GM19240 (cell line): ENCODE data around the gene RGS17.

Source experiments
- DNase-seq: peaks from one replicate; pipeline ENCODE4 v3.0.0; 2011; ENCODE audit warnings: low spot score; ENCODE audit not compliant: insufficient read length

The RGS17 gene

GRCh38 chr6:153085239-153085638, 45.8 kb downstream of the RGS17 start:
- DNase-seq, result no peak

DNA sequence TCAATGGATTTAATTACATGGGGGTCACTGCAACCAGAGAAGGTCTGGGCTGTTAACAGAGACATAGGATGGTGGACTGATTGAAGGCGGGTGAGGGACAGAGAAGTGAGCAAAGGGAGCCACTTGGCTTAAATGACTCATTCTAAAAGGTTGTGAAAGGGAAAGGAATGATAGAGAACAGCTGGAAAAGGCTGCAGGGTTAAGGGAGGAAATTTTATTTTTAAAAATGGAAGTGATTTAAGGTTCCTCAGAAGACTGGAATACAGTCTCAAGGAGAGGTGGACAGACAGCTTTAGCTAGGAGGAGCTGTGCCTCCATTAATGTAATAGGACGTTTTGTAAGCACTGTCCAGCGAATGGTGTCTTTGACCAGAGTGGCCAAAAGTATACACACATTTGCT, 46.7 kb downstream of the RGS17 start:
- DNase-seq, result no peak

GRCh38 chr6:153083869-153084268, 47.2 kb downstream of the RGS17 start:
- DNase-seq, result no peak

DNA sequence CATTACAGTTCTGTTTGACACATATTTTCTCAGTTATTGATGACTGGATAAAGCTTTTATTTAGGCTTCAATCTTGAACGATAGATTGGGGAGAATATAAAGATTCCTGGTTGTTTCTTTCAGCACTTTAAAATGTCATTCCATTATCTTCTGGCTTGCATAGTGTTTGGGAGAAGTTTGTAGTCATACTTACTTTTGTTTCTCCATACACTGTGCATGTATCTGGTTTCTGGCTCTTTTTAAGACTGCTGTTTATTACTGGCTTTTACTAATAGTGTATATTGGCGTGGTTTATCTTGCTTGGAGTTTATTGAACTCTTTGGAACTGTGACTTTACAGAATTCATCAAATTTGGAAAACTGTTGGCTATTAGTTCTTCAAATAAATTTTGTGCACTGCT, 49.2 kb downstream of the RGS17 start:
- no peak for DNase-seq

GRCh38 chr6:153076431-153076830, 54.7 kb downstream of the RGS17 start:
- no peak for DNase-seq

DNA sequence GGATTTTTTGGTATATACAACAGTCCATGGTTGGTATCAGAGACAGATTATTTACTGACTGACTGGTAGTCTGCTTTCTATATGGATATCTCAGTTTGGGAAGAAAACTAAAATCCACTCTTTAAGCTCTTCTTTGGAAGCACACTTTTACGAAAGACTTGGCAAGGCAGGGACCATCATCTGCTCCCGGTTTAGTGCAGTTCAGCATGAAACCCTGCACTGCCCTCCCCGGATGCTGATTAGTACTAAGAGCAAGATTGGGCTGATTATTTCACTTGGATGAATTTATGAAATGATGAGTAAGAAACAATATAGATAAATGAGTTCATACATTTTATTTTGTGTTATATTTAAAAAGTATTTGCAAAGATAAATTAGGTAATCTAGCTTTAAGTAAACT, 56.3 kb downstream of the RGS17 start:
- DNase-seq, result no peak

DNA sequence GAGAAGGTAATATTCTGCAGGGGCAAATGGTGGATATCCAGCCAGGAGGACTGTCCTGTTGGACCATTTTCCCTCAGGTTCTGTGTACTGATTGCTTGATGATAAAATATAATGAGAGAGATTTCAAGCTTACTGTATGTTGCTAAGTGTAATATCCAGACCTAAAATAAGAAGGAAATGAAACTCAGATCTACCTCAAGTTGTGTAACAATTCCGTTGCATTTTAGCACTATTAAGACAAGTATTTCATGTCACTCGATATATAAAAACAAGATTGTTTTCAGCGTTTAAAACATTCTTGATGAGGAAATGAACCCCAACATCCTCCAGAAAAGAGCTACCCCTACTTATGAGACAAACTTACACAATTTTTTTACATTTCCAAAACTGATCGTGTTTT, 57.2 kb downstream of the RGS17 start:
- no peak for DNase-seq

- no peak for DNase-seq
Measured at GRCh38 chr6:153070756-153071155, 60.3 kb downstream of the RGS17 start.

DNA sequence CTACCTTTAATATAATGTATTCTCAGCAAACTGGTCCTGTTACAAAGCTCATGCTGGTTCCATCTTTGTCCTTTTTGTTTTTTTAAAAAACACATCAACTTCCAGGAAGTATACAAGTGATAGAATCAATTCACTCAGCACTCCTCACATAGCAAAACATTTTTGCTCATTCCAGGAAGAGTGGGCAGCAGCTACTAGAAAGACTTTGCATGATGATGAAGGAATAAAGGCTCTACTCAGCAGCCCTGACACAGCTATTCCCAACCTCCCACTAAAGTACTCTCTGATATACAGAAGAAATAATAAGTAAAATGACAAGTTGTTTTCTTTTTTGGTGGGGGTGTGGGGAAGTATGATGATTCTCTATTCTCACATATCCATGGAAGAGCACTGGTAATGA, 61.2 kb downstream of the RGS17 start:
- DNase-seq, result no peak

GRCh38 chr6:153065222-153065621, 65.9 kb downstream of the RGS17 start:
- no peak for DNase-seq

DNA sequence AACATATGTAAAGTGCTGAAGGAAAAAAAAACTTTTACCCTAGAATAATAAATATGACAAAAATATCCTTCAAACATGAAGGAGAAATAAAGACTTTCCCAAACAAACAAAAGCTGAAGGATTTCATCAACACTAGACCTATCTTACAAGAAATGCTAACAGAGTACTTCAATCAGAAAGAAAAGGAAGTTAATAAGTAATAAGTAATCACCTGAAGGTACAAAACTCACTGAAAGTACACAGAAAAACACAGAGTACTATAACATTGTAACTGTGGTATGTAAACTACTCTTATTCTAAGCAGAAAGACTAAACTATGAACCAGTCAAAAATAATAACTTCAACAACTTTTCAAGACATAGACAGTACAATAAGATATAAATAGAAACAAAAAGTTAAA, 67.1 kb downstream of the RGS17 start:
- no peak for DNase-seq

DNA sequence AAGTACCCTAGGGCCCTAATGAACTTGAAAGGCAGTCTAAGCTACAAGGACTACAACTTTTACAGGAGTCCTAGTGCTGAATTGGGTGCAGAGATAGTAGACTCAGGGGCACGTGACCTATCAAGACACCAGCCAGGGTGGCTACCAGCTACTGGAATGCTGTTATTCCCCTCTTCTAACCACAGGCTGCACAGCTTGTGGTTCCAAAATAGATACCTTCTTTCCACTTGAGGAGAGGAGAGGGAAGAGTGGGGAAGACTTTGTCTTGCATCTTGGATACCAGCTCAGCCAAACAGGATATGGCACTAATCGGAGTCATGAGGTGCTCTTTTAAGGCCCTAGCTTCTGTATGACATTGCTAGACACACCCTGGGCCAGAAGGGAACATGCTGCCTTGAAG, 68.6 kb downstream of the RGS17 start:
- DNase-seq, result no peak

DNA sequence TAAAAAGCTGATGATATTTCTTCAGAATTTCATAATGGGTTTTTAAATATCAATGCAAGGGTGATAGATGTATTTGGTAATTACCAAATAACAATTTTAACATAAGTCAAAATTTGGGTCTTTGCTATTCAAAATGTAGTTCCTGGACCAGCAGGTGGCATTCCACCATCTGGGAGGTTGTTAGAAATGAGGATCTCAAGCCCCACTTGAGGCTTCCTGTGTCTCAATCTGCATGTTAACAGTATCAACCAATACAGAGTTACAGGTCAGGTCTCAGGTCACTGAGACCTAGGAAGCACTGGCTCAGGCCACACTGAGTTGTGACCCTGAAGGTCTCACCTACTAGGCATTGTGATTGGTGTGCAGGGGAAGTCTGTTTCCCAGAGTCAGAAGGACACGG, 71.3 kb downstream of the RGS17 start:
- DNase-seq, result no peak

DNA sequence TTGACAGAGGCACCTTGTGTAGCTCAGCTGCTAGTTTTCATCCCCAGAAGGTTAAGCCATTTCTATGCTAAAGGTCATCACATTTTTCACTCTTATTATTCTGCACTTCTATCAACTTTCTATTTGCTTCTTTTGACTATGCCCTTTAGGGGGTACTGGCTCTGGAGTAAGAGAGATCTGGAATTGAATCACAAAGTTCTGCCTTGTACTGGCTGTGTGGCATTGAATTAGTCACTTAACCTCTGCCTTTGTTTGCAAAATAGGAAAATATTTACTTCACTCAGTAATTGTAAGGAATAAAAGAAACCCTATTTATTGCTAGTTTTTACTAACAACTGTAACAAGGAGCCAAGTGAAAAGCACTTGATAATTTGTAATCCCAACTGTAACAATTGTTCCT, 71.8 kb downstream of the RGS17 start:
- no peak for DNase-seq

GRCh38 chr6:153058909-153059308, 72.2 kb downstream of the RGS17 start:
- DNase-seq, result no peak

DNA sequence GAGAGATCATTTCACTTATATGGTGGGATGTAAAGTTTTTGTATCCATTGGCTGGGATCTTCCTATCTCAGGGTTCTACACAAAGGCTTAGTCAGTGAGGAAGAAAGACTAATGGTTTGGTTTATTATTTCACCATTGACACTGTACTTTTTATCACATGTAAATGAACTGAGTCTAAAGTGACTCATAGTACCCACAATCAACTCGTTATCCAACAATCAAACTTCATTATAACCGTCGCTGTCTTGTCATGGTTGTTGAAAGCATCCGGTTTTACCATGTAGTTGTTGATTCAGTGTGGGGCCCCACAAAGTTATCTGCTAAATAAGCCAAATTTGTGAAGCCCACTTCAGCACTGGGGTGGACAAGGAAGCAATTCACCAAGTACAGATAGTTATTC, 72.8 kb downstream of the RGS17 start:
- no peak for DNase-seq

- no peak for DNase-seq
Measured at GRCh38 chr6:153056308-153056707, 74.8 kb downstream of the RGS17 start.

GRCh38 chr6:153051801-153052200, 79.3 kb downstream of the RGS17 start:
- no peak for DNase-seq

DNA sequence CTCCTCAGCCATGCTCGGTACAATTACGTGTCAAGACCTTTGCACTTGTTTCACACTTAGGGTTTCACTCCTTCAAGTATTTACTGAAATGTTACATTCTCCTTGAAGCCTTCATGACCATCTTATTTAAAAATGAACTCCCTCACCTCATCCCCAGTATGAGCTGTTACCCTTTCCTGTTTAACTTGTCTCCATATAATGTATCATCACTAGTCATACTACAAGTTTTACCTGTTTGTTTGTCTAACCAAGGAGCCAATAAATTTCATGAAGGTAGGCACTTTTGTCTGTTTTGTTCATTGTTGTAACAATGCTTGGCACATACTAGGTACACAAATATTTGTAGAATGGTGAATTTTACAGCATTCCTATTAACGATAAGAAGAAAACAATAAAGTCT, 82.5 kb downstream of the RGS17 start:
- DNase-seq, result no peak

DNA sequence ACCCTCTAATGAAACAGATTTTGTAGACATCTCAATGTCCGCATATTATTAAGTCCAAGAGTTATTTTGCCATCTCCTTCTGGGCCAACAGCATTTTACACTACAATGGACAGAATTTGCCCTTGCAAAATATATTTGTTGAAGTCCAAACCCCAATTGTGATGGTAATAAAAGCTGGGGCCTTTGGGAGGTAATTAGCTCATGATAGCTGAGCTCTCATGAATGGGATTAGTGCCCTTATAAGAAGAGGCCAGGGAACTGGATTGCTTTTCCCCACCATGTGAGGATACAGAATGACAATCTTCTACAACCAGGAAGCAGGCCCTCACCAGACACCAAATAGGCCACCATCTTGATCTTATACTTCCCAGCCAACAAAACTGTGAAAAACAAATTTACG, 83.7 kb downstream of the RGS17 start:
- no peak for DNase-seq

GRCh38 chr6:153045271-153045670, 85.8 kb downstream of the RGS17 start:
- no peak for DNase-seq

DNA sequence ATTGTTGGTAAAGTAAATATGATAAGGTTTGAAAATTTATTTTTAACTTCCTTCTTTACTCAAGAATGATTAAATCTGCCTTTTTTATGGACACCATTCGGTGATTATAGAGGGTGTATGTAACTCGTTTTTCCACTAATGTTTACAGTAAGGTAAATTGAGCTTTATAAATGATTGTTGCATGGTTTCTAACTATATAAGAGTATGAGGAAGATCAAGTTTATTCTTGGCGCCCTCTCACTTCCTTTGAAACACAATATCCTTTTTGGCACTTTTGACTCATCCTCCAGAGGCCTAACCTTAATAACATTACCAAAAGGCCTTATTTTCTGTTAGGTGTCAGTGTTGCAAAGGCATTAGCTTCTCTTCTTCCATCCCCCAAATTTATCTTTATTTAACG, 86.8 kb downstream of the RGS17 start:
- no peak for DNase-seq

GRCh38 chr6:153043719-153044118, 87.4 kb downstream of the RGS17 start:
- DNase-seq, result no peak

DNA sequence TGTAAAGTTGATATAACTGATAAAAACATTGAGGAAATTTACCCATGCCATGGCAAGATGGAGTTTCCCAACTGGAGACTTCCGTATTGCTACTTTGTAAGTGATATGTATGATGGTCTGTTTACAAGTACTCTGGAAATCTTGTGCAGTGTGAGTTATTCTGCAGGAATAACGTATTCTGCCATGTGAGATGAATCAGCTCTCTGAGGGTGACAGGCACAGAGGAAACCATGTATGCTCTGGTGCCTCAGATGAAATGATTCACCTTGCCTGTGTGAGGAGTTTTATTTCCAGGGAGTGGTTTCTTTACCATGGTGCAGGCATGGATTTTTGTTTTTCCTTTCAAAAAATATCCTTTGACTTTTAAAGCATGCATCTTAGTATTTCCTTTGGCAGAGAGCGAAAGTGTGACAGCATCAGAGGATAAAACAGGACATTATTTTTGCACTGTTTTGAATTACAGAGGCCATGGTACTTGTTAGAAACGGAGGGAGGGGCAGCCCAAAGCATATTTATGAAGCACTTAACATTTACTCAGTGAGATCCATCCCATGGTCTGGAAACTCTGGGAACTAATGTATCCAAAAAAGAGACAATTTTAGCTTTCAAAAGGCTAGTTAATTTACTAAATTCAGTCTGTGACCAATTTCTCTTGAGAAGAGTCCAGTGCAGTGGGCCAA, 92.6 kb downstream of the RGS17 start:
- no peak for DNase-seq
